NCI-H2196 treated with DMSO at 0.1 percent for 48 hours (cell line): ENCODE results near the gene CCR7.

ENCODE experiments used
- DNase-seq: peaks from one replicate; lab custom pipeline; 2025; ENCODE audit not compliant: unreplicated experiment; lab: John Stamatoyannopoulos, UW

Gene CCR7

DNA sequence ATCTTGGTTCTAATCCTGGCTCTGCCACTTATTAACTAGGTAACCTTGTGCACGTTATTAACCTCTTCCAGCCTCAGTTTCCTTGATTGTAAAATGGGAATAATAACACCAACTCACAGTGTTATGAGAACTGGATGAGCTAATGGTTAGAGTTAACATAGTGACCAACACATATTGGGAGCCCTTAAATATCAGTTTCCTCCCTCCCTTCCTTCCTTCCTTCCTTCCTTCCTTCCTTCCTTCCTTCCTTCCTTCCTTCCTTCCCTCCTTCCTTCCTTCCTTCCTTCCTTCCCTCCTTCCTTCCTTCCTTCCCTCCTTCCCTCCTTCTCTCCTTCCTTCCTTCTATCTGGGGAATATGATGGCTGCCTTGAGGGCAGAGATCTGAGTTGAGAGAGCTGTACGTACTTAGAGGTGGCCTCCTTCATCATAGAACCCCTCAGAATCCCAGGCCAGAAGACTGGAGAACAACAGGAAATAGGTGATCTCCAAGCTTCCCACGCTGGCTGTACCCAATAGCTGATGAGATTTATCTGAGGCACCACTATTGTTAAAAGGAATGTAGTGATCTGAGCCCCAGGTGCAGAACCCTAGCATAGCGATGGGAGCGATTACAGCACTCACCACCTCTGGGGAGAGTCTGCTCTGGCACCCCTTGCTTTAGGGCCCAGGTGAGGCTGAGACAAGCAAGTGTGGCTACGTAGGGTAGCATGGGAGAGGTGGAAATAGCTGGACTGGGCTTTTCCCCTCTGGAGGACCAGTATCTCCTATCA lies 26.2 kb downstream of the CCR7 start:
- no peak for DNase-seq

DNA sequence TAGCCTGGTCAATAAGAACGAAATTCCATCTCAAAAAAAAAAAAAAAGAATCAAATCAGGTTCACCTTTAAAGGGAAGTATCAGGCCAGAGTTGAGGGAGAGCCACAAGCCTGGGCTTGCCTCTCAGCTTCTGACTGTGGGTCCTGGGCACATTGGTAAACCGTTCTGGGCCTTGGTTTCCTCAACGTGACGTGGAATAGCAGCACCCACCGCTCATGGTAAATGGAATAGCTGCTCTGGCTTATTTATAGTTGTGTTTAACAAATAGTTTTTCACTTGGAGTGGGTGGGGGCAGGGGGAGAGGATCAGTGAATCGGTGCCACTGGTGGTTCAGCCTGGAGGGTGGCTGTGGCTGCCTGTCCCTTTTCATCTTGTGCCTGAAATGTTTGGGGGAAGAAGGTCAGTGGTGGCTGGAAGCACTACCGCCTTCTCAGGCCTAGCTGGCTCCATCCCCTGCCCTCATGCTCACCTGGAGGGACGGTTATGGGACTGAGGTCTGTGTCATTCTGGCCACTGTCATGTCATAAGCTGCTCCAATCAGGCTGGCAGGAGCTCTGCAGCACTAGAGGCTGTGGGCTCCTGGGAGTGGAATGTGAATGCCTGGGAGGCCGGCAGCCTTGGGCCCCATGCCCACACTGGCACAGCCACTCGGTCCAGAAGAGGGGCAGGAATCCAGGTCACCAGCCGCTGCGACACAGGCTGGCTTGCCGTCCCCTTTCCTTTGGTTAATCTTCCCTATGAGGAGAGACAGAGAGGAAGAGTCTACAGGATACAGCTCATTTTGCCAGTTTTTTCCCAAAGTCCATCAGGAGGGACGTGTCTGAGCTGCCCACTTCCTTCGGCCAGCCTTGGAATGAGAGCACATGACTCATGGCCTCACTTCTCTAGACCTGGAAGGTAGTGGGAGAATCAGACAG lies 27.0 kb downstream of the CCR7 start:
- DNase-seq = no peak

- DNase-seq = no peak
Measured at GRCh38 chr17:40536295-40537171, 28.7 kb downstream of the CCR7 start.

DNA sequence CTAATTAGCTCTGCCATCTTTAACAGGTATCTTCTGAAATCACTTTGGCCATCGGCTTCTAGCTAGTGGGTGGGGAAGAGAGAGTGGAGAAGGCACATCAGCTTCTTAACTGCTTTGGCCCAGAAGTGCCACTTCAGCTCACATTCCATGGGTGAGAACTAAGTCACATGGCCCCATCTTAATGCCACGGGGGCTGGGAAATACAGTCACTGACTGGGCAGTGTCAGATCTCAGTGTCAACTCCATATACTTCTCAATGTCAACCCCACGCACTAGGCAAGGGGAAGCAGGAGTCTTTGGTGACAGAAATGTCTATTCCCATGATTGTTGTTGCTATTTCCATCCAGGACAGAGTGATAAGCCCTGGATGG lies 29.4 kb downstream of the CCR7 start:
- DNase-seq = no peak

GRCh38 chr17:40535438-40535837 lies 29.8 kb downstream of the CCR7 start:
- no peak for DNase-seq

DNA sequence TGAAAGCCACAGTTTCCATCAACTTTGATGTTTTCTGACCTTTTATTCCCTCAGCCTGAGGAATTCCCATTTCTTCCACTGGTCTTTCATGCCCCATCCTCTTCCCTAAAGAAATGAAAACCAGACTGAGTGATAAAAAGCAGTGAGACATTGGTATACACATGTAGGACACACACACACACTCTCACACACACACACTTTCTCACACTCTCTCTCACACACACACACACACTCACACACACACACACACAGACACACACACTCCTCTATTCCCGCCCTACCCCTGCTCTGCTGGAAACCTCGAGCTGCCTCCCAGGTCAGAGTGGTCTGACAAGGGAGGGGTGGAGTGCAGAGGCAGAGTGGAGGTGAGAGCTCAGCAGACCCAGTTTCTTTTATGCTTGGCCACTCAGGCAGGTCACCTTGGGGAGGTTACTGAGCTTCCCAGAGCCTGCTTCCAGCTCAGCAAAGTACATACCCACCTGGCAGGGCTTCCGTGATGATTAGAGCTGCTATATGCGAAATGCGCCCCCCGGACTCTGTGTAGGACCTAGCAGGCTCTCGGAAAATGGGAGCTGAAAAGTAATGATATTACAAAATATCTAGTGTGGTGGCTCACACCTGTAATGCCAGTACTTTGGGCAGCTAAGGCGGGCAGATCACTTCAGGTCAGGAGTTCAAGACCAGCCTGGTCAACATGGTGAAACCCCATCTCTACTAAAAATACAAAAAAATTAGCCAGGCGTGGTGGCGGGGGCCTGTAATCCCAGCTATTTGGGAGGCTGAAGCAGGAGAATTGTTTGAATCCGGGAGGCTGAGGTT lies 30.7 kb downstream of the CCR7 start:
- DNase-seq = no peak

DNA sequence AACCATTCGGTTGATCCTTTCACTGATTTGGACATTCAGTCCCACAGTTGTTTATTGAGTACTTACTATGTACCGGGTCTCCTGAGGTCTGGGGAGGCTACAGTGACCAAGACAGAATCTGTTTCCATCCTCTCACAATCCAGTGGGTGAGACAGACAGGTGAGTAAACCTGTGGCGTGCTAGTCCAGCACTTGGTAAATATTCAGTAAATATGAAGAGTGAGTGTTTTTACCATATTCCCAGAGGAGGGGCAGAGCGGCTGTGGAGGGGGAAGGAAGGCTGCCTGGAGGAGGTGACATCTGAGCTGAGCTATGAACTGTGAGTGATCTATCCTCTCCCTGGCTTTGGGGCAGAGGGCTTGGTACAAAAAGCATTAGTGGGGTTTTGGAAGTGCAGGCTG lies 31.4 kb downstream of the CCR7 start:
- no peak for DNase-seq

GRCh38 chr17:40532520-40533253 lies 32.6 kb downstream of the CCR7 start:
- DNase-seq = no peak

- DNase-seq = no peak
Measured at GRCh38 chr17:40531051-40531991, 34.0 kb downstream of the CCR7 start.

DNA sequence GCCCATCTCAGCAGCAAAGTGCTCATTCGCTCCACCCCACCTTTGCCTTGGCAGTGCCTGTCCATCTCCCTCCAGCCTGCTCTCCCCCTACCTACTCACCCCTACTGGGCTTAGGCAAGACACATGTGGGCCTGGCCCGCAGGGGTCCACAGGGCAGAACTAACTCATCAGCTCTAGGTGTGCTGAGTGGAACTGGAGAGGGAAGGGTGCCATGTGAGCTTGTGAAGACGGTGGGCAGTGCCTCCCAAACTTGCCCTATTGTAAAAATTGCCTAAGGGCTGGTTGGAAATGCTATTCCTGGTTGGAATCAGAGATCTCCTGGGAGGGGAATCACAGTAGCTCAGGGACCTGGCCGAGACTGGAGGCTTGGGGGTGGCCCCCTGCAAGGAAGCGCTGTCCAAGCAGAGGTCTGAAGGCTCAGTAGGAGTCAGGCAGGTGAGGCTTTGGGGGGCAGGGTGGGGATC lies 34.7 kb downstream of the CCR7 start:
- no peak for DNase-seq

DNA sequence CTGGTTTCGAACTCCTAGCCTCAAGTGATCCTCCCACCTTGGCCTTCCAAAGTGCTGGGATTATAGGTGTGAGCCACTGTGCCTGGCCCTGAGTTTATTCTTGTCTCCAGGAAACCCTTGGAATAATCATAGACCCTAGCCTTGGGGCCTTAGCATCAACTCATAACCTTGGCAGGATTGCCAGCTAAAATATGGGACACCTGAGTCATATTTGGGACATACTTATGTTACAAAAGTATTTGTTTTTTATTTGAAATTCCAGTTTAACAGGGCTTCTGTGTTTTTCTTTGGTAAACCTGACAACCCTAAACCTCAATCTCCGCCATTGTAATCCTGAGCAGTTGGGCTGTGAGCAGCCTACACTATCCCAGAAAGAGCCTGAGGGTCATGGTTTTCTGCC lies 35.3 kb downstream of the CCR7 start:
- no peak for DNase-seq

DNA sequence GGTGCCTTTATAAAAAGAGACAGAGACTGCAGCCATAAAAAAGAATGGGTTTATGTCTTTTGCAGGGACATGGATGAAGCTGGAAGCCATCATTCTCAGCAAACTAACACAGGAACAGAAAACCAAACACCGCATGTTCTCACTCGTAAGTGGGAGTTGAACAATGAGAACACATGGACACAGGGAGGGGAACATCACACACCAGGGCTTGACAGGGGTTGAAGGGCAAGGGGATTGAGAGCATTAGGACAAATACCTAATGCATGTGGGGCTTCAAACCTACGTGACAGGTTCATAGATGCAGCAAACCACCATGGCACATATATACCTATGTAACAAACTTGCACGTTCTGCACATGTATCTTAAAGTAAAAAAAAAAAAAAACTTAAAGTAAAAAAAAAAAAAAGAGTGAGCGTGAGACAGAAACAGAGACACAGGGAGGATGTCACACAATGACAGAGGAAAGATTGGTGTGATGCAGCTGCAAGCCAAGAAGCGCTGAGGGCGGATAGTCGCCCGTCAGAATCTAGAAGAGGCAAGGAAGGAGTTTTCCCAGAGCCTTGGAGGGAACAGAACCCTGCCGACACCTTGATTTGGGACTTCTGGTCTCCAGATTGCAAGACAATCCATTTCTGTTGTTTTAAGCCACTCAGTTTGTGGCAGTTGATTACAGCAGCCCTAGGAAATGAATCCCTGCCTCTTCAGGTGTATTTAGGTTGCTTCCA lies 36.4 kb downstream of the CCR7 start:
- DNase-seq = no peak

DNA sequence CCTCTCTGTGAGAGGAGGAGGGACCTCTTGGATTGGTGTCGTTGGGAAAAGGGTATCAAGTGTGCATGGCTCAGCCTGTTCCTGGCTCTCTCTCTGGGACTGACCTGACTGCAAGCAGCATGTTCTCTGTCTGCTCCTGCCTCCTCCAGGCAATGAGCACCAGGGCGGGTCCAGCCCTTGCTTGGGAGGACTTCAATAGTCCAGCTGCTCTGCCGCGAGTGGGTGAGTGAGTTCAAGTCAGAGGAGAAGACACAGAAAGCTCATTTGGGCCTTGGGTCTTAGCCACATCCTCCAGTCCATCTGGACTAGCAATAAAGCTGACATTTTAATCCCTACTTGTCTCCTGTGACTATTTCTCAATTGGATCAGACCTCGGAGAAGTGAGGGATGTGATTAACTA lies 38.6 kb downstream of the CCR7 start:
- DNase-seq = no peak

GRCh38 chr17:40525294-40525693 lies 40.0 kb downstream of the CCR7 start:
- no peak for DNase-seq

DNA sequence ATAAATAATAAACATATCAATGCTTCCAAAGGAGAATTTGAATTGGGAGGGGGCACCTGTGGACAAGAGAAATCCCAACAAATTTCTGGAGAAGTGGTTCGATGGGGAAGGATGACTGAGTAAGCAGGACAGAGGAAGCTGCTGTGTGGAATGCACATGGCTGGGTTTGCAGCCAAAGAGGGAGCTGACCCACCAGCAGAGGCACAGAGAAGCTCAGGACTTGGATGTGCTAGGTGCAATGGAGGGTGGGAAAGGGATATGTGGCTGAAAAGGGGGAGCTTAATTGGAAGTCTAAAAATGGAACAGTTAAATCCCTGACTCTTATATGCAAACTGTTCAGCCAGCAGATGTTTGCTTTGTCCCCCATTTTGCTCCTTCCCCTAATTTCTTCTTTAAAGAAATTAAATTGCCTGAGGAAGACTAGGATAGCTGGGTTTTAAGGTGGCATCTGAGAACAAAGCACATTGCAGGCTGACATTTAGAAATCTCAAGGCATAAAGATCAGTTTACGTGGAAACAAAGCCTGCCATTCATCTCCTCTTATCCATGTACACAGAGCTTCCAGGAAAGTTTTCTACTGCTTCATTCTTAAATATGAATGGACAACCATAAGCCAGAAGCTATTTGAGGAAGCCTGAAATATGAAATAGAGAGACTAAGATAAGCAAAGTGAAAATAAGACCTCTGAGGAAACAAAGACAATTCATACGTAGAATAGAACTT lies 40.9 kb downstream of the CCR7 start:
- DNase-seq = no peak

- no peak for DNase-seq
Measured at GRCh38 chr17:40522961-40523310, 42.3 kb downstream of the CCR7 start.

GRCh38 chr17:40522250-40522960 lies 42.9 kb downstream of the CCR7 start:
- no peak for DNase-seq
